Measurements from ENCODE around the gene HAUS5.
"Not testable (repeated sequence)": the region's sequence is repeated elsewhere in the genome, so short reads cannot be mapped to it uniquely, and the experiment has no call there.

The HAUS5 gene, protein sequence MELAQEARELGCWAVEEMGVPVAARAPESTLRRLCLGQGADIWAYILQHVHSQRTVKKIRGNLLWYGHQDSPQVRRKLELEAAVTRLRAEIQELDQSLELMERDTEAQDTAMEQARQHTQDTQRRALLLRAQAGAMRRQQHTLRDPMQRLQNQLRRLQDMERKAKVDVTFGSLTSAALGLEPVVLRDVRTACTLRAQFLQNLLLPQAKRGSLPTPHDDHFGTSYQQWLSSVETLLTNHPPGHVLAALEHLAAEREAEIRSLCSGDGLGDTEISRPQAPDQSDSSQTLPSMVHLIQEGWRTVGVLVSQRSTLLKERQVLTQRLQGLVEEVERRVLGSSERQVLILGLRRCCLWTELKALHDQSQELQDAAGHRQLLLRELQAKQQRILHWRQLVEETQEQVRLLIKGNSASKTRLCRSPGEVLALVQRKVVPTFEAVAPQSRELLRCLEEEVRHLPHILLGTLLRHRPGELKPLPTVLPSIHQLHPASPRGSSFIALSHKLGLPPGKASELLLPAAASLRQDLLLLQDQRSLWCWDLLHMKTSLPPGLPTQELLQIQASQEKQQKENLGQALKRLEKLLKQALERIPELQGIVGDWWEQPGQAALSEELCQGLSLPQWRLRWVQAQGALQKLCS

DNA sequence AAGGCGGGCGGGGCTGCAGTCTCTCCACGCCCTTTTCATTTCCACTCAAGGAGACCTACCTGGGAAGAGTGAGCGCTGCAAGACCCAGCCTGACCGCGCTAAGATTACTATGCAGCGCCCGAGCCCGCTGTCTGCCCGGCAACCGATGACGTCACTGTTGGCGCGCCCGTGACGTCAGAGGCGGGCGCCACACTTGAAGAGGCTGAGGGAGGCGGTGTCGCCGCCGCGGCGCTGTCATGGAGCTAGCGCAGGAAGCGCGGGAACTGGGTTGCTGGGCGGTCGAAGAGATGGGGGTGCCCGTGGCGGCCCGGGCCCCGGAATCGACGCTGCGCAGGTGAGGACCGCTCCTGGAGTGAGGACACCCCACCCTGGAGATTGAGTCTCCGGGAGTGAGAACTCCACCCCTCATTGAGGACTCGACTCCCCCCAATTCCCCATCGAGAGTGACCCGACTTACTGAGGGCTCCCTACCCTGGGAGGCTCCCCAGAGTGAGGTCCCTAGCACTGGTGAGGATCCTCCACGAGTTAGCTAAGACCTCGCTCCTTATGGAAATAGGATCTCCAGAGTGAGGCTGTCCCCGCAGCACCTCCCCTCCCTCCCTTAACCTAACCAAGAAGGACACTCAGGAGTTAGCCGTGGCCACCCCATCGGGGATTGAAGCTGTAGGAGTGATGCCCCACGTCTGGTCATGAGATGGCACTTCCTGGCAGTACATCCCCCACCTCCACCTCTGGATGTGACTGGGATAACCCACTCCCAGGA lies at the start of gene HAUS5:
HAUS5 (plus strand) TSS at position 177 of the 763 bp plus-strand sequence; CDS start at position 237, 60 bp downstream.
- DNase-seq: peak; percentile 91 to 92

DNA sequence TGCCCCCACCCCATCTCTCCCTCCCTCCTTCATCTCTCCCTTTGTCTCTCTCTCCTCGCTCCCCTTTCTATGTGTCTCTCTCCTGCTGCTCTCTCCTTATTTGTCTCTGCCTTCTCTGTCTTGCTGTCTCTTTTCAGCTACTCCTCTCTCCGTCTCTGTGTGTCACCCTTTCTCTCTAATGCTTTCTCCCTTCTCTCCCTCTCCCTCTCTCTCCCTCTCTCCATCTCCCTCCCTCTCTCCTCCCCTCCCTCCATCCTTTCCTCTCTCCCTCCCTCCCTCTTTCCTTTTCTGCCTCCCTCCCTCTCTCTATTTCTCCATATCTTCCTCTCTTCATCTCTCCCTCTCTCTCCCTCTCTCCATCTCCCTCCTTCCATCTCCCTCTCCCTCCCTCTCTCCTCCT lies 49.8 kb upstream of the HAUS5 start:
- no peak for DNase-seq

DNA sequence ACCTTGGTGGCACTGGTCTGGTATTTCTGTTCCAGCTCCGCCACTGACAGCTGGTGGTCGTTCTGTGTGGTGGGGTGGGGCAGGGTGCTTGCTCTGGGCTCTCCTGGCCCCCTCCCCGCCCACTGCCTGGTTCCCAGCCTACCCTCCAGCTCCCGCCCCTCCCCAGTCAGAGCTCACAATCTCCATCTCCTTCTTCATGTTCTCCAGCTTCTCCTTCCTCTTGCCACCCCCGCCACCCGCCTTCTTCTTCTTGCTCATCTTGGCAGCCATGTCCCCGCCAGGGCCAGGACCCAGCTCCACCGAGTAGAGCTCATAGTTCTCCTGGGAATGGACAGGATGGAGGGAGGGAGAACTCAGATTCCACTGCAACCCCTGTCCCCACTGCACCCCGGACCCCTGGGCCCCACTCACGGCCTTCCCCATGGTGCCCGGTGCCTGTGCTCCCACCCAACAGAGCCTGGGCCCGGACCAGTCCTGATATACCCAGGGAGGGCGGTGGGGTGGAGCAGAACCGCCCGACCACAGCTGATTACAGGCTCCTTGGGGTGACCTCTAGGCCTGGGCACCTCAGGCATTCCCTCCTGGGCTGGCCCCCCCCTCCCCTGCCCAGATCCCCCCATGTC lies 49.2 kb upstream of the HAUS5 start, which contains the start of gene ATP4A:
ATP4A (minus strand) TSS at position 452 of the 623 bp plus-strand sequence; CDS start at position 423, 29 bp downstream.
- no peak for DNase-seq

DNA sequence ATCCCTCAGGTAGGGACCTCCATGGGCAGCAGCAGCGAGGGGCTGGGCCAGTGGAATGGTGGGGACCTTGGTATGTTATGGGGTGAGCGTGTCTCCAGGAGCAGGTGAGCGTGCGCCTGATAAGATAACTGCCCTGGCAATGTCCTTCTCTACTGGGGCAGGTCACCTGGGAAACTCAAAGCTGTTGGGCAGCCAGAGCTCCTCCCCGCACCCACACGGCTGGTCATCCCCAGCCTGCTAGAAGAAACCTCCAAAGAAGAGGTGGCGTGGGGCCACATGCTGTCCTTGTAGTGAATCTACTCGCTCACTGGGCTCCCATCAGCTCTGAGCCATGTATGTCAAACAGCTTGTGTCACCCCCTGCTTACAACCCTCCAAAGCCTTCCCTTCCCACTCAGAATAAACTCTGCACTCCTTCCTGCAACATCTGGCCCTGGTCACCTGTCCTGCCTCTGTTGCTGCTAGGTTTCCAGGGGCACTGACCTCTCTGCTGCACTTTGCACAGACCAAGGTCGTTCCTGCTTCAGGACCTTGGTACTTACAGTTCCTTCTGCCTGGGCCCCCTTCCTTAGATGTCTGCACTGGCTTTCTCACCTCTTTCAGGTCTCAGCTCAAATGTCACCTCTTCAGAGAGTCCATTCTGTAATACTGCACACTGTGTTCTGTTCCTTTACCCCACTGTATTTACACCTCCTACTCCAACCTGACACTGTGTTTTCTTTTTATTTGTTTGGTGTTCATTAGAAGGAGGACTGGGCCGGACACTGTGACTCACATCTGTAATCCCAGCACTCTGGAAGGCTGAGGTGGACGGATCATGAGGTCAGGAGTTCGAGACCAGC lies 47.3 kb upstream of the HAUS5 start:
- no peak for DNase-seq

DNA sequence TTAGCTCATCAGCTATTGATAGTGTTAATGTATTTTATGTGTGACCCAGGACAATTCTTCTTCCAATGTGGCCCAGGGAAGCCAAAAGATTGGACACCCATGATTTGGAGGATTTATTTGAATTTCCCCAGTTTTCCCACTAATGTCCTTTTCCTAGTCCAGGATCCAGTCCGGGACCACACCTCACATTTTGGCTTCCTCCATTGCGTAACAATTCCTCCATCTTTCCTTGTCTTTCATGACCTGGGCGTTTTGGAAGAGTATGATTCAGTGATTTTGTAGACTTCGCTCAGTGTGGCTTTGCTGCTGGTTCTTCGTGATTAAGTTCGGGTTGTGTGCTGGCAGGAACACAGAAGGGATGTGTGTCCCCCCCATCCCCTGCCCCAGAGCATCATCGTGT lies 45.8 kb upstream of the HAUS5 start:
- DNase-seq: no peak

DNA sequence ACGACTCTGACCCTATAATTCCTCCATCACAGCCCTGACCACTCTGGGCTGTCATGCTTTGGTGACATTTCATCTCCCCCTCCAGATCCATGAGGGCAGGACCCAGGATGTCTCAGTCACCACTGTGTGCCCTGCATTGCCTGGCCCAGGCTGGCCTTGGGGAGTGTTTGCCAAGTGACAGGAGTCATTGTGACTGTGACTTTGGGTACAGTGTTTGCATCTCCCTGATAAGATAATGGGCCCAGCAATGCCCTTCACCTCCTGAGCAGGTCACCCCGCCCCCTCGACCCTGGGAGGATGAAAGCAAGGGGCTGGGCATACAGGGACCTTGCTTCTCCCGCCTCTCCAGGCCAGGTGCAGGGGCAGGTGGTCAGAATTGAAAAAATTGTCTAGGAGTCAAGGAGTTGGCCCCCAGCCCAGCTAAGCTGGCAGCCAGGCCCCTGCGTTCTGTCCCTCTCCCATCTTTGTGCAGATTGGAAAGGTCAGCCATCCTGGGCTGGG lies 43.2 kb upstream of the HAUS5 start:
- DNase-seq: no peak

DNA sequence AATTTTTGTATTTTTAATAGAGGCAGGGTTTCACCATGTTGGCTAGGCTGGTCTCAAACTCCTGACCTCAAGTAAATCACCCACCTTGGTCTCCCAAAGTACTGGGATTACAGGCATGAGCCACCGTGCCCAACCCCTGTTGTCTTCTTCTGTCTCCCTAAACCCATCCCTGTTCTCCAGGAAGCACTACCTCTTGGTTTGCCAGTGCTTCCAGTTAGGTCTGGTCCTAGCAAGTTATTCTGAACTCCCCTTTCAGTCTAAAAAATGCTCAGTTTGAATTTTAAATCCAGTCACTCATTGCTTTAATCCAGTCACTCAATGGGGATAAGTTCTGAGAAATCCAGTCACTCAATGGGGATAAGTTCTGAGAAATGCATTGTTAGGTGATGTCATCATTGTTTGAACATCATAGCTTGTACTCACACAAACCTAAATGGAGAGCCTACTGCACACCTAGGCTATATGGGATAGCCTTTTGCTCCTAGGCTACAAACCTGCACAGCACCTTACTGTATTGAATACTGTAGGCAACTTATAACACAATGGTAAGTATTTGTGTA lies 41.0 kb upstream of the HAUS5 start:
- no peak for DNase-seq

DNA sequence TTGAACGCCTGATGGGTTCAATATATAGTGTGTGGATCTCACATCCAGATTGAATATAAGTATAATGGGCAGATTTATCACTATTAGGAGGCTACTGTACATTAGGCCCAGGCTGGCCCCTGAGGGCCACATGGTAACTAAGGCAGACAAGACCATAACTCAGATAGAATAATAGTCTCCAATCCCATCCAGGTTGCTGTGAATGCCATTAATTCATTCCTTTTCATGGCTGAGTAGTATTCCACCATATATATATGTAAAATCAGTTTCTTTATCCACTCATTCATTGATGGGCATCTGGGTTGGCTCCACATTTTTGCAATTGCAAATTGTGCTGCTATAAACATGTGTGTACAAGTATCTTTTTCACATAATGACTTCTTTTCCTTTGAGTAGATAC lies 34.6 kb upstream of the HAUS5 start:
- no peak for DNase-seq

DNA sequence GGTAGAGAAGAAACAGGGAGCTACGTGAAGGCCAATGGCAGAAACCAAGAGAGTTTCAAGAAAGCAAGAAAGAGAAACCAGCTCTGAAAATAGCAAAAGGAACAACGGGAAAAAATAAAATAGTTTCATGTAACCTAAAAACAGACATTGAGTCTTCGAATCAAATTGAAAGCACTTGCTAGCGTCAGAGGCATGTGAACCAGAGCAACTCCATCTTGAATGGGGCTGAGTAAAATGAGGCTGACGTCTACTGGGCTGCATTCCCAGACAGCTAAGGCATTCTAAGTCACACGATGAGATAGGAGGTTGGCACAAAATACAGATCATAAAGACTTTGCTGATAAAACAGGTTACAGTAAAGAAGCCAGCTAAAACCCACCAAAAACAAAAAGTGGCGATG lies 33.8 kb upstream of the HAUS5 start:
- DNase-seq: no peak

DNA sequence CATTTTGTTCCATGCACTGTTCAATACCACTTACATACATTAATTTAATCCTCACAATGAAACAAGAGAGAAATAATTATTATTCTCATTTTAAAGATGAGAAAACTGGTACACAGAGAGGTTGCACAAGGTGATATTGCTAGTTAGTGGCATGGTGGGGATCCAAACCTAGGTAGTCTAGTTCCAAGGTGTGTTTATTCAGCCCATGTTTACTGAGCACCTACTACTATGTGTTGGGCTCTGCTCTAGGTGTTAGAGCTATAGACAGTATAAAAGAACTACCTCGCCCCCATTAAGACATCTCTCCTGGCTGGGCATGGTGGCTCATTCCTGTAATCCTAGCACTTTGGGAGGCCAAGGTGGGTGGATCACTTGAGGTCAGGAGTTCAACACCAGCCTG lies 29.8 kb upstream of the HAUS5 start:
- DNase-seq: no peak

DNA sequence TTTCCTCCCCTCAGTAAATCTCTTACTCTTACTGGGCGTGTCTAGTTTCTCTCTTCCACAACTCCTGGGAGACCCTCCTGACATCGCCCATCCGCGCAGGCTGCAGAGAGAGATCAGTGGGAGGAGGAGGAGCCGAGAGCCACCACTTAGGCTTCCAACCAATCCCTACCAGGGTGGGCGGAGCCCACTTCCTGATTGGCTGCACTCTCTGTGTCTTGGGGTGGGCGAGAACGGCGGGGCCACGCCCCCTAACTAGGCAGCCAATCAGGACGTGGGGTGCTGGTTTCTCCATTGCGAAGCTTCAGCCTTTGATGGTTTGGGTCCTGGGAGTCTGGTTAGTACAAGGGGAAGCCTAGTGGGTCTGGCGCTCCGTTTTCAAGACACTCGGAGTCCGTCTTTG lies 26.7 kb upstream of the HAUS5 start, which contains the start of gene PMIS2:
PMIS2 (plus strand) TSS at position 326 of the 400 bp plus-strand sequence. CDS start 87 bp downstream, outside the sequence.
- DNase-seq: no peak

DNA sequence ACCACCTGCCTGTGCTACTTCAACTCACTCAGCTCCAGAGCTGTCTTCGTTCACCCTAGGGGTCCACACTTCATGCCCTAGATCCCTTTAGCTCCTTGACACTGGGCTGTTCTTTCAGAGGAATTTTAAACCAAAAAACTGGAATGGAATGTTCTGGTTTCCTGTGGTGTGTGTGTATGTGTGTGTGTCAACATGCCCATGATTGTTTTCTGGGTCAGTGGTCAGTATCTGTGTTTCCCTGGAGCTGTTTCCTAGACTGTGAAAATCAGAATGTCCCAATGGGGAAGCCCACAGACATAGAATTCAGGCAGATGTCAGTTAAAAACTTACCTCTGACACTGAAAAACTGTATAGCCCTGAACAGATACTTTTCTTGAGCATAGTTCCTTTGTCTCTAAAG lies 25.2 kb upstream of the HAUS5 start:
- no peak for DNase-seq

DNA sequence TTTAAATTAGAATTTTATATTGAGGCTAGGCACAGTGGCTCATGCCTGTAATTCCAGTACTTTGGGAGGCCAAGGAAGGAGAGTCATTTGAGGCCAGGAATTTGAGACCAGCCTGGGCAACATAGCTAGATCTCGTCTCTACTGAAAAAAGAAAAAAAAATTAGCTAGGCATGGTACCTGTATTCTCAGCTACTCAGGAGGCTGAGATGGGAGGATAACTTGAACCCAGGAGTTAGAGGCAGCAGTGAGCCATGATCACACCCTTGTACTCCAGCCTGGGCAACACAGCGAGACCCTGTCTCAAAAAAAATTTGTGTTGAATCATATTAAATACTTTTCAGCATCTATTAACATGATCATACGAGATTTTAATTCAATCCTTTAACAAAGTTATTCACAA lies 21.7 kb upstream of the HAUS5 start:
- no peak for DNase-seq

DNA sequence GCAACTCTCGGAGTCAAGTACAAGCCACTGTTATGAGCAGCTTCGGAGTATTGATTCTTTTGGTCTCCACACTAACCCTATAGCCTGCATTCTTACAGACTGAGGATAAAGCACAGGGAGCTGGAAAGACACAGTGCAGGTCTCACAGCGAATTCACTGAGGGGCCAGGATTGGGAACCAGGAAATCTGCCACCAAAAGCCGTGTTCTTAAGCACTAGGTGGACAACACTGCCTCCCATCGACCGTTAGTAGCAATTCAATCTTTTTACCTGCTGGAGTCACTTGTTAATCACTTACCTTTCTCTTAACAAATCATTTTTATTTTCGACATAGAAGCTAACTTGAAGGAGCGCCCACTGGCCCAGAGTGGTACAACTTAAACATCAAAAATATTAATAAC lies 20.3 kb upstream of the HAUS5 start:
- no peak for DNase-seq

DNA sequence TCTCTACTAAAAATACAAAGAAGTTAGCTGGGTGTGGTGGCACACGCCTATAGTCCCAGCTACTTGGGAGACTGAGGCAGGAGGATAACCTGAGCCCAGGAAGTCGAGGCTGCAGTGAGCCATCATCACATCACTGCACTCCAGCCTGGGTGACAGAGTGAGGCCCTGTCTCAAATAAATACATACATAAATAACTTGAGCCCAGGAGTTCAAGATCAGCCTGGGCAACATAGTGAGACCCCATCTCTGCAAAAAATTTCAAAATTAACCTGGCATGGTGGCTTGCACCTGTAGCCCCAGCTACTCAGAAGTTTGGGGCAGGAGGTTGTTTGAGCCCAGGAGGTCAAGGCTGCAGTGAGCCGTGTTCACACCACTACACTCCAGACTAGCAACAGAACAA lies 17.5 kb upstream of the HAUS5 start:
- DNase-seq: not testable (repeated sequence)

DNA sequence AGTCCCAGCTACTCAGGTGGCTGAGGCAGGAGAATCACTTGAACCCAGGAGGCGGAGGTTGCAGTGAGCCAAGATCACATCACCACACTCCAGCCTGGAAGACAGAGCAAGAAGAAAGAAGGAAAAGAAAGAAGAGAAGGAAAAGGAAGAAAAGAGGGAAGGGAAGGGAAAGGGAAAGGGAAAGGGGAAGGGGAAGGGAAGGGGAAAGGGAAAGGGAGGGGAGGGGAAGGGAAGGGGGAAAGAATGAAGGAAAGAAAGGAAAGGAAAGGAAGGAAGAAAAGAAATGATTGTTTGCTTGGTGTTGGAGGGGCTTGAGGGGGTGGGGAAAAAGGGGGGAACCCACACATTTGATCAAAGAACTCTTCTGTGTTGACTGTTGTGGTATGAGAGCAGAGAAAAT lies 16.6 kb upstream of the HAUS5 start:
- DNase-seq: no peak

DNA sequence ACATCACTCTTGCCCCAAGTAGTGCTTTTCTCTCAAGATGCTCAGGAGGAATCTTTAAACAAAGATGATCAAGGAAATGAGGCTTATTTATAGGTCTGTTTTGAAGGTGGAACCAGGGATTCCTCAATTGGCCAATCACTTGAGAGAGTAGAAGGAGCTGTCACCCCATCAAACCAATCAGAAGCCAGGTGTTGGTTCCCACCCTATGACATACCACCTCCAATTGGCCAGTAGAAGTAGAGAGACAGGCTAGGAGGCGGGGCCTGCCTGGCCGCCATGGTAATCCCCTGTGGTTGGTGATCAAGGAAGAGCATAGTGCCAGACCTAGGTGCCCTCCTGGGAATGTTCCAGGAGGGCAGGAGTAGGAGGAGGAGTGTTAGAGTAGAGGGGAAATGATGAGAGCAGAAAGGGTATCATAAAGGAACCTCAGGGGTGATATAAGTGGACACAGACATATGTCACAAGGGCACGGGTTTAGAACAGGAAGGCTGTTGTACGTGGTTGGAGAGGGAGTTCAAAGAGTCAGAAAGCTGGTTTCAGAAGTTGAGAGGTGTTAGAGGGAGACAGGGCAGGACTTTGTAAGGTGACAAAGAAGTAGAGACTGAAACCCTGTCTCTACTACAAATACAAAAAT lies 16.1 kb upstream of the HAUS5 start:
- DNase-seq: no peak

DNA sequence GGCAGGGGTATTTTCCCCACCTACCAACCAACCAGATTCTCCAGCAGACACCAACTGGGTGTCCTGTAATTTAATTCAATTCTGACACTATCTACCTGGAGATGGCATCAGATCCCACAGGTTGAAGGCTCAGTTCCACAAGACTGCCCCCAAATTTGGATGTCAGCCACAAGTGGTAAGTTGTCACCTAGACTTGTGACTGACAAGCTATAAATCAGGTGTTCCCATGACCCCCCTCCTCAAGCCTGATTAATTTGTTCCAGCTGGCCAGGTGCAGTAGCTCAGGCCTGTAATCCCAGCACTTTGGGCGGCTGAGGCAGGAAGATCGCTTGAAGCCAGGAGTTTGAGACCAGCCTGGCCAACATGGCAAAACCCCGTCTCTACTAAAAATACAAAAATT lies 10.6 kb upstream of the HAUS5 start:
- no peak for DNase-seq

DNA sequence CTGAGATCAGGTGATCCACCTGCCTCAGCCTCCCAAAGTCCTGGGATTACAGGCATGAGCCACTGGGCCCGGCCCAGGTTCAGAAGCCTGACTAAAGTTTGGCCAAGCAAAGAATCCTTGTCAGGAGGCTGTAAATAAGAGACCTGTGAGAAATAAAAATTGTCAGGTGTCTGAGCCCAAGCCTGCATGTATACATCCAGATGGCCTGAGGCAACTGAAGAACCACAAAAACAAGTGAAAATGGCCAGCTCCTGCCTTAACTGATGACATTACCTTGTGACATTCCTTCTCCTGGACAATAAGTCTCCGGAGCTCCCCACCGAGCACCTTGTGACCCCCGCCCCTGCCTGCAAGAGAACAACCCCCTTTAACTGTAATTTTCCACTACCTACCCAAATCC lies 8.1 kb upstream of the HAUS5 start:
- not testable (repeated sequence) for DNase-seq

DNA sequence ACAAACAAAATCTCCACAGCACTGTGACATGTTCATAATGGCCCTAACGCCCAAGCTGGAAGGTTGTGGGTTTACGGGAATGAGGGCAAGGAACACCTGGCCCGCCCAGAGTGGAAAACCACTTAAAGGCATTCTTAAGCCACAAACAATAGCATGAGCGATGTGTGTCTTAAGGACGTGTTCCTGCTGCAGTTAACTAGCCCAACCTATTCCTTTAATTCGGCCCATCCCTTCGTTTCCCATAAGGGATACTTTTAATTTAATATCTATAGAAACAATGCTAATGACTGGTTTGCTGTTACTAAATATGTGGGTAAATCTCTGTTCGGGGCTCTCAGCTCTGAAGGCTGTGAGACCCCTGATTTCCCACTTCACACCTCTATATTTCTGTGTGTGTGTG lies 5.4 kb upstream of the HAUS5 start:
- DNase-seq: not testable (repeated sequence)

DNA sequence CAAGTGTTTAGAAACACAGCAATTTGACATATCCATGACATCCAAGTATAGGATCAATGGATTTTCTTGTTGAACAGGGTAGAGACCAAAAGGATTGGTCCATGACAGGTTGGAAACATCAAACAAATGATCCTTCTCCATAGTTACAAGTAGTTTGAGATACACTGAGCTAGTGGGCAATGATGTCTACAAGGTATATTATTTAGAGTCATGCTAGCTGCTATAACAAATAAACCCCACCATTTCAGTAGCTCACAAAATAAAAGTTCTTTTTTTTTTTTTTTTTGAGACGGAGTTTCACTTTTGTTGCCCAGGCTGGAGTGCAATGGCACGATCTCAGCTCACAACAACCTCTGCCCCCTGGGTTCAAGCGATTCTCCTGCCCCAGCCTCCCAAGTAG lies 4.9 kb upstream of the HAUS5 start:
- no peak for DNase-seq

Data from activated CD4-positive, alpha-beta T cell treated with anti-CD3 and anti-CD28 coated beads, Interleukin-2, amount 50 U/mL, for 4 hours (primary cell).